NCI-H510A (cell line): ENCODE results near the gene C6orf163.

Source experiments
- DNase-seq: peaks from one replicate; lab custom pipeline; 2025; lab: John Stamatoyannopoulos, UW

C6orf163 gene

GRCh38 chr6:87357479-87358196, 13.0 kb downstream of the C6orf163 start:
- DNase-seq: no peak

- no peak for DNase-seq
Measured at GRCh38 chr6:87364602-87365252, 20.1 kb downstream of the C6orf163 start.

GRCh38 chr6:87366072-87366827, 21.6 kb downstream of the C6orf163 start:
- DNase-seq: no peak

- no peak for DNase-seq
Measured at GRCh38 chr6:87366899-87367298, 22.3 kb downstream of the C6orf163 start.

DNA sequence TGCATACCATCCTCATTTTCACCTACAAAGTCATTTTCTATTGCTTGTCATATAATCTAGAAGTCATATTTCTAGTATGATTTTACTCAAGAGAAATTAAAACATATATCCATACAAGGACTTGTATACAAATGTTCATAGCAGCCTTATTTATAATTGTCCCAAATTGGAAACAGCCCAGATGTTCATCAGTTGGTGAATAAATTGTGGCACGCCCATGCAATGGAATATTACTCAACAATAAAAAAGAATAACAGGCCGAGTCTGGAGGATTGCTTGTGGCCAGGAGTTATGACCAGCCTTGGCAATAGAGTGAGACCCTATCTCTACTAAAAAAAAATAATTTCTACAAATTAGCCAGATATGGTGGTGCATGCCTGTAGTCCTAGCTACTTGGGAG, 28.8 kb downstream of the C6orf163 start:
- DNase-seq: no peak

DNA sequence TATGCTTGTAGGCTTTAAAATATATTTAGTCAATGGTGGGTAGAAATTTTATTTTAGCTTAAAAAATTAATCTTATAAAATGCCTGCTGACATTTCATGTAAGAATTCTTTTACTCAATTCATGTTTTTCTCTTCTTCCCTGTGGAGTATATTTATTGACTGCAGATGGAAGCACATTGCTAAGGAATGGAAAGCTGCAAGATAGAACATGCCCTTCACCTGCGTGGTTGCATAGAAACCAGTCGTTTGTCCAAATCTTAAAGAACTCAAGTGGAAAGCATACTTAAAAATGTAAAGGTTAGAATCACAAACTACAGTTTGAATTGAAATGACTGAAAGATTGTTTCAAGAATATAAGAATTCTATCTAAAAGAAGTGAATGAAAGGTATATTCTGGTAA, 30.7 kb downstream of the C6orf163 start:
- DNase-seq: no peak

- no peak for DNase-seq
Measured at GRCh38 chr6:87376643-87377042, 32.0 kb downstream of the C6orf163 start.

GRCh38 chr6:87378947-87379346, 34.3 kb downstream of the C6orf163 start:
- DNase-seq: no peak

DNA sequence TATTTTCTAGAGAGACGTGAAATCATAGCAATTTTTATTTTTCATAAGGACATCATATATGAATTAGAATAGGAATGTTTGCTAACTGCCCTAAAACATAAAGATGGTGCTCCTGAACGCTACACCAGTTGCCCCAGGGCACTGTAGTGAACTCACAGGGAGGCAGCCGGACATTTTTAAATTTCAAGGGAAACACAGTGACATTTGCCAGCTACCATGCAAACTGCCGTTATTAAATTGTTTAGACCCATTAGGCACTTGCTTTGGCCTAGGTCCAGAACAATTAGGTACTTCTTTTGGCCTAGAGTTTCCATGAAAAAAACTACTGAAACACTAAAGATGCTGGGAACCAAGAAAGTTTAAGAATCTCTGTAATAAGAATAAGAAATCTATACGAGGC, 38.2 kb downstream of the C6orf163 start:
- DNase-seq: no peak

DNA sequence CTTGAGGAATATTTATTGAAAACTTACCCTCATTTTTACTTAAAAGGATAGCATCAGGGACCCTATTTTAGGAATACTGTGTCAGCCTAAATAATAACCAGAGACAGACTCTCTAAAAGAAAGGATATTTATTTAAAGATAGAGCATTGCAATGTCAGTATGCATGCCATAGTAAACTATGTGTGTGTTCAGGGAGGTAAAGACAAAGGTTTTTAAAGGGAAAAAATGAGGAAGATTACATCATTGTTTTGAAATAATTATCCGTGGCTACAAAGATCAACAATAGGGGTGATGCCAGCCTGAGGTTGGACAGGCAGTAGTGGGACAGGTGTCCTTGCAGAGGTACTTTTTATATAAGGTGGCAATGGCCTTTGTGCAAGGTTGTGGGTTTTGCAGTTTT, 39.4 kb downstream of the C6orf163 start:
- no peak for DNase-seq

DNA sequence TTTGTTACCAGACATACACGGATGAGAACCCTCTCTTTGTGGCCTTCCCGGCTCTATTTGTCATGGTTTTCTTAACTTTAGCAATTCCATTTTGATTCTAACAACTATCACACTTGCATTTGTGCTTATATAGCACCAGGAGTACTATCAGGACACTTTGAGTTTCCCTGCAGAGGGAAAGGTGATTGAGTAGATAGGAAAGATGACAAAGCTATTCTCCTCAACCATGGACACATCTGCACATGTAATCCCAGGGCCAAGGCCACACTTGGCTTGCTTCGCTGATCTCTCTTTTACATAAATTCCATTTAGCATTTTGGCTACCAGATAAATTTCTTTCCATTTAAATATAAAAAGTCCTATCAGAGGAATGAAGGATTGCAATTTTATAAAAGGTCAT, 39.8 kb downstream of the C6orf163 start:
- DNase-seq: no peak

- no peak for DNase-seq
Measured at GRCh38 chr6:87391334-87391733, 46.7 kb downstream of the C6orf163 start.

GRCh38 chr6:87393026-87393622, 48.5 kb downstream of the C6orf163 start:
- peak; percentile 21 for DNase-seq

DNA sequence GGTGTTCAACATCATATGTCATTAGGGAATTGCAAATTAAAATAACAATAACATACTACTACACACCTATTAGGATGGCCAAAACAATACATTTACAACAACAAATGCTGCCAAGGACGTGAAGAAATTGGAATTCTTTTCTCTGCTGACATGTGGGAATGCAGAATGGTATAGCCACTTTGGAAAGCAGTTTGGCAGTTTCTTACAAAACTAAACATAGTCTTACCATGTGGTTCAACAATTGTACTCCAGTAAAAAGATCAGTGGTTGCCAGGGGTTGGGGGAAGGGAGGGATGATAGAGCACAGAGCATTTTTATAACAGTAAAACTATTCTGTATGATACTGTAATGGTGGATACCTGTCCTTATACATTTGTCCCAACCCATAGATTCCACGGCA, 50.8 kb downstream of the C6orf163 start:
- DNase-seq: no peak

DNA sequence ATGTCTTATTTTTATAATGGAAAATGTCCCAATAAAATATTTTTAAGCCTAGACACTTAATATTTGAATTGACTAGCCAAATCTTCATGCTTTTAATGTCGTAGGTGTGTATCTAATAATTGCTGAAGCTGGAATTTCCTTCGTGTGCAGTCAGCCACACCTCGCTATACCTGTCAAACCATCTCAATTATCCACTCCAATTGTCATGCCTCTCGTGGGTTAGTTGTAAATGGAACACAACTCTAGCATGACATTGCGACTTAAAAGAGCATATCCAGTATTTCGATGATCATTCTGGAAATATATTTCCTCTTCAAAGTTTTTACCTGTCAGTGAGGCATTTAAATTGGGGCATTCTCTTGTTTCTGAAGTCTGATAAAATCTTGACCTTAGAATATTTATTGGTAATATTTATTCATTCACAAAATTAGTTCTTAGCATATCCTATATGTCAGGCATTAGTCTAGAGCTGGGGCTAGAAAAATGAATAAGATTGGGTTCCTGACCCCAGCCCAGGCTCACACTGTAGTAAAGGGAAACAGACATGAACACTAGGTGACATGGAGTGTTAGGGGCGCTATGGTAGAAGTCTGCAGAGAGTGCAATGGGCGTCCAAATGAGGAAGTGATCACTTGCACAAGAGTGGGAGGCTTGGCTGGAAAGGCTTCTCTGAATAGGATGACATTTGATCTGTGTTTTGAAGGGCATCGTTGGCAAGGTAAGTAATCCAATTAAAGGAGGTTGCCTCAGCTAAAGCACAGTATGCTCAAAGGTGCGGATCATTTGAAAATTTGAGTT, 52.2 kb downstream of the C6orf163 start:
- peak; percentile 18 for DNase-seq

DNA sequence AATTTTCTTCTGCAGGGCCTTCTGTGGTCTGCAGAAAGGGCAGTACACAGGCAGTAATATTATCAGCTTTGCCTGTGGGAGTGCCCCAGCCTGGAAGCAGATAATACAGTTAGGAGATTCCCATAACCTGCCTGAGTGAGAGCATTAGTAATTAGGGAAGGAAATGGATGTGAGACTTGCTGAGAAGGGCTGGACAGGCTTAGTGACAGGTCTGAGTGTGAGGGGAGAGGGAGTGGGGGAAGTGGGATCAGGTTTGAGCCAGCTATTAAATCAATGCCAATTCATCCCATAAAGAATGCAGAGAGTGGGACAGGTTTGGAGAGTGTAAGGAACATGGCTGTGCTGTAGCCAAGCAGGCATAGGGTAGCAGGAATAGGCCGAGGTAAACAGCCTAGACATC, 53.0 kb downstream of the C6orf163 start:
- no peak for DNase-seq

- DNase-seq: no peak
Measured at GRCh38 chr6:87401832-87402231, 57.2 kb downstream of the C6orf163 start.

DNA sequence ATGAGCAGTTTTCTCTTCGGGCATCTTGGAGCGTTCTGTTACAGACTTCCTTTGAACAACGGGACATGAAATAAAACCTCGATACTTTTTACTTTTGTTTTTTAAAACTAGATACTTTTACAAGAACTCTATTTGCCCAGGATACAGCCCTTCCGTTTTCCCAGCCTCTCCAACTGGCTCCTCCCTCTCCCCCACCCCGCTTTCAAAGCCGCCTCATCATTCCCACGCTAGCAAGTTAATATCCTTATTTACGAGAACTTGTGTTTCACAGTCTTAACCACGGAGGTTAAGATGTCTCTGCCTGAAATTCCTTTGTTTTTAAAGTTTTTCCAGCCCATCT, 62.9 kb downstream of the C6orf163 start:
- DNase-seq: no peak

GRCh38 chr6:87407901-87408720, 63.5 kb downstream of the C6orf163 start, which contains the start of gene CFAP206:
Gene CFAP206, plus strand, starts transcription at chr6:87407972. Its CDS starts 1,868 bp downstream, at chr6:87409840.
- DNase-seq: peak; percentile 35

DNA sequence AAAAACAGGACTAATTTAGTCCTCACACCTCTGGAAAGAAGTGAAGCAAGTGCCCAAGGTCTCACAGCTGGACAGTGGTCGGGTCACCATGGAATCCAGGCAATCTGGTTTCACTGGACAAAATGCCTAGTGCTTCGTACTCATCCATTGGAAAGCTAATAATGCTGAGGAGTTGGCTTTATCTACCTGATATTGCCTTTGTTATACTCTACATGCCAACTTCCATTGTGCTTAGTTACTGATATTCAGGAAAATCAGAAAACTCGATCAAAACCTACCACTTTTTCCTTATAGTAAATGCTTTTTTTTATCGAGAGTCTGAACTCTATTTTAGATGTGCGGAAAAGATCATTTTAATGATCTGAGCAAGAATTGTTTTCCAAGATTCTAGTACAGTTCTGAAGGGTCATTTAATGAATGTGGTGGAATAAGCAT, 64.1 kb downstream of the C6orf163 start:
- DNase-seq: no peak
